ENCODE measurements around the gene CGB7. TPM values are rescaled to one million over a fixed set of nuclear protein-coding genes. Genes with fewer than 3 reads are reported as not detected.

The CGB7 gene
- total and polyA plus RNA-seq, 2 experiments from 2014 or later = 0.32 to 0.97 TPM

- no peak for TF ChIP-seq ZNF462 (CRISPR knock-in tag; IDR thresholded peaks at IDR 0.05)
- TF ChIP-seq CTCF (conservative IDR thresholded peaks at IDR 0.05; ENCODE audit: low read depth in 2 of 2) = no peak
- TF ChIP-seq REST (IDR thresholded peaks at IDR 0.05; ENCODE audit: unreplicated experiment) = no peak
These were observed 52.5 kb downstream of the CGB7 start (continued) for GRCh38 chr19:49004964-49005614.

Small RNA genes lying within 50 kb of the gene (microRNA-seq; reads per million reads assigned to microRNA genes)
- not detected for gene MIR6798

Small RNA genes lying within 50 kb of the gene (small RNA-seq; reads per million reads assigned to genes)
- gene MIR6798 (ENCODE audit: low replicate concordance) = not detected
- gene RN7SL708P (ENCODE audit: low replicate concordance) = not detected

Other genes starting within 250 kb of the CGB7 start
- gene BCAT2, start 246.7 kb downstream of the CGB7 start, total RNA-seq (2014; rRNA removed; shearing (Covaris generic)) = 30.6 and 53.5 TPM in 2 replicates
- 30.4 and 35.8 TPM in 2 replicates for gene BCAT2, start 246.7 kb downstream of the CGB7 start, polyA plus RNA-seq (2016; fragmentation: Nextera tagmentation; extraction: Ambion mirVana)
- 5.0 and 8.4 TPM in 2 replicates for gene HSD17B14, start 221.3 kb downstream of the CGB7 start, total RNA-seq (2014; rRNA removed; shearing (Covaris generic))
- gene HSD17B14, start 221.3 kb downstream of the CGB7 start, polyA plus RNA-seq (2016; fragmentation: Nextera tagmentation; extraction: Ambion mirVana) = 11.6 and 11.7 TPM in 2 replicates
- gene PLEKHA4, start 189.1 kb downstream of the CGB7 start, total RNA-seq (2014; rRNA removed; shearing (Covaris generic)) = 12.3 and 15.1 TPM in 2 replicates
- gene PLEKHA4, start 189.1 kb downstream of the CGB7 start, polyA plus RNA-seq (2016; fragmentation: Nextera tagmentation; extraction: Ambion mirVana) = 10.9 and 12.2 TPM in 2 replicates
- gene PPP1R15A, start 185.3 kb downstream of the CGB7 start, total RNA-seq (2014; rRNA removed; shearing (Covaris generic)) = 14.5 and 15.8 TPM in 2 replicates
- gene PPP1R15A, start 185.3 kb downstream of the CGB7 start, polyA plus RNA-seq (2016; fragmentation: Nextera tagmentation; extraction: Ambion mirVana) = 14.0 and 14.4 TPM in 2 replicates
- 0.12 and 0.42 TPM in 2 replicates for gene TULP2, start 159.0 kb downstream of the CGB7 start, total RNA-seq (2014; rRNA removed; shearing (Covaris generic))
- 1.1 and 1.9 TPM in 2 replicates for gene TULP2, start 159.0 kb downstream of the CGB7 start, polyA plus RNA-seq (2016; fragmentation: Nextera tagmentation; extraction: Ambion mirVana)
- gene NUCB1, start 157.4 kb downstream of the CGB7 start, total RNA-seq (2014; rRNA removed; shearing (Covaris generic)) = 142 and 163 TPM in 2 replicates
- 57.1 and 64.9 TPM in 2 replicates for gene NUCB1, start 157.4 kb downstream of the CGB7 start, polyA plus RNA-seq (2016; fragmentation: Nextera tagmentation; extraction: Ambion mirVana)
- gene DHDH, start 124.0 kb downstream of the CGB7 start, total RNA-seq (2014; rRNA removed; shearing (Covaris generic)) = 0.69 and 0.78 TPM in 2 replicates
- gene DHDH, start 124.0 kb downstream of the CGB7 start, polyA plus RNA-seq (2016; fragmentation: Nextera tagmentation; extraction: Ambion mirVana) = 4.7 and 8.4 TPM in 2 replicates
- gene BAX, start 102.9 kb downstream of the CGB7 start, total RNA-seq (2014; rRNA removed; shearing (Covaris generic)) = 184 and 261 TPM in 2 replicates
- gene BAX, start 102.9 kb downstream of the CGB7 start, polyA plus RNA-seq (2016; fragmentation: Nextera tagmentation; extraction: Ambion mirVana) = 168 and 179 TPM in 2 replicates
- gene FTL, start 92.4 kb downstream of the CGB7 start, total RNA-seq (2014; rRNA removed; shearing (Covaris generic)) = 1,625 and 2,064 TPM in 2 replicates
- 5,278 and 5,436 TPM in 2 replicates for gene FTL, start 92.4 kb downstream of the CGB7 start, polyA plus RNA-seq (2016; fragmentation: Nextera tagmentation; extraction: Ambion mirVana)
- gene GYS1, start 64.4 kb downstream of the CGB7 start, total RNA-seq (2014; rRNA removed; shearing (Covaris generic)) = 23.1 and 28.9 TPM in 2 replicates
- 15.9 and 19.9 TPM in 2 replicates for gene GYS1, start 64.4 kb downstream of the CGB7 start, polyA plus RNA-seq (2016; fragmentation: Nextera tagmentation; extraction: Ambion mirVana)
- gene RUVBL2, start 63.9 kb downstream of the CGB7 start, total RNA-seq (2014; rRNA removed; shearing (Covaris generic)) = 222 and 252 TPM in 2 replicates
- 194 and 196 TPM in 2 replicates for gene RUVBL2, start 63.9 kb downstream of the CGB7 start, polyA plus RNA-seq (2016; fragmentation: Nextera tagmentation; extraction: Ambion mirVana)
- gene LHB, start 40.7 kb downstream of the CGB7 start, total RNA-seq (2014; rRNA removed; shearing (Covaris generic)) = 1.9 TPM in 1 of 2 replicates, not detected in the other
- 0.76 TPM in 1 of 2 replicates, not detected in the other for gene LHB, start 40.7 kb downstream of the CGB7 start, polyA plus RNA-seq (2016; fragmentation: Nextera tagmentation; extraction: Ambion mirVana)
- gene CGB3, start 33.4 kb downstream of the CGB7 start, total RNA-seq (2014; rRNA removed; shearing (Covaris generic)) = not detected in 2 replicates
- gene CGB3, start 33.4 kb downstream of the CGB7 start, polyA plus RNA-seq (2016; fragmentation: Nextera tagmentation; extraction: Ambion mirVana) = not detected in 2 replicates
- not detected in 2 replicates for gene CGB2, start 25.9 kb downstream of the CGB7 start, total RNA-seq (2014; rRNA removed; shearing (Covaris generic))
- 0.57 TPM in 1 of 2 replicates, not detected in the other for gene CGB2, start 25.9 kb downstream of the CGB7 start, polyA plus RNA-seq (2016; fragmentation: Nextera tagmentation; extraction: Ambion mirVana)
- 0.52 TPM in 1 of 2 replicates, not detected in the other for gene CGB1, start 20.9 kb downstream of the CGB7 start, total RNA-seq (2014; rRNA removed; shearing (Covaris generic))
- not detected in 2 replicates for gene CGB1, start 20.9 kb downstream of the CGB7 start, polyA plus RNA-seq (2016; fragmentation: Nextera tagmentation; extraction: Ambion mirVana)
- gene CGB5, start 13.9 kb downstream of the CGB7 start, total RNA-seq (2014; rRNA removed; shearing (Covaris generic)) = not detected in 2 replicates
- gene CGB5, start 13.9 kb downstream of the CGB7 start, polyA plus RNA-seq (2016; fragmentation: Nextera tagmentation; extraction: Ambion mirVana) = not detected in 2 replicates
- not detected in 2 replicates for gene CGB8, start 8.6 kb downstream of the CGB7 start, total RNA-seq (2014; rRNA removed; shearing (Covaris generic))
- not detected in 2 replicates for gene CGB8, start 8.6 kb downstream of the CGB7 start, polyA plus RNA-seq (2016; fragmentation: Nextera tagmentation; extraction: Ambion mirVana)
- 0.39 and 0.94 TPM in 2 replicates for gene NTF4, start 7.1 kb upstream of the CGB7 start, total RNA-seq (2014; rRNA removed; shearing (Covaris generic))
- 2.7 TPM in 2 replicates for gene NTF4, start 7.1 kb upstream of the CGB7 start, polyA plus RNA-seq (2016; fragmentation: Nextera tagmentation; extraction: Ambion mirVana)
- gene KCNA7, start 14.9 kb upstream of the CGB7 start, total RNA-seq (2014; rRNA removed; shearing (Covaris generic)) = not detected in 2 replicates
- 0.08 and 0.14 TPM in 2 replicates for gene KCNA7, start 14.9 kb upstream of the CGB7 start, polyA plus RNA-seq (2016; fragmentation: Nextera tagmentation; extraction: Ambion mirVana)
- 349 and 361 TPM in 2 replicates for gene SNRNP70, start 27.7 kb upstream of the CGB7 start, total RNA-seq (2014; rRNA removed; shearing (Covaris generic))
- 229 and 243 TPM in 2 replicates for gene SNRNP70, start 27.7 kb upstream of the CGB7 start, polyA plus RNA-seq (2016; fragmentation: Nextera tagmentation; extraction: Ambion mirVana)
- 1.2 and 7.8 TPM in 2 replicates for gene LIN7B, start 56.6 kb upstream of the CGB7 start, total RNA-seq (2014; rRNA removed; shearing (Covaris generic))
- gene LIN7B, start 56.6 kb upstream of the CGB7 start, polyA plus RNA-seq (2016; fragmentation: Nextera tagmentation; extraction: Ambion mirVana) = 8.6 and 10.5 TPM in 2 replicates
- gene C19orf73, start 61.4 kb upstream of the CGB7 start, total RNA-seq (2014; rRNA removed; shearing (Covaris generic)) = 2.6 and 8.1 TPM in 2 replicates
- 8.0 and 9.1 TPM in 2 replicates for gene C19orf73, start 61.4 kb upstream of the CGB7 start, polyA plus RNA-seq (2016; fragmentation: Nextera tagmentation; extraction: Ambion mirVana)
- 22.6 and 29.7 TPM in 2 replicates for gene PPFIA3, start 61.8 kb upstream of the CGB7 start, total RNA-seq (2014; rRNA removed; shearing (Covaris generic))
- gene PPFIA3, start 61.8 kb upstream of the CGB7 start, polyA plus RNA-seq (2016; fragmentation: Nextera tagmentation; extraction: Ambion mirVana) = 21.3 and 25.4 TPM in 2 replicates
- gene HRC, start 97.6 kb upstream of the CGB7 start, total RNA-seq (2014; rRNA removed; shearing (Covaris generic)) = 1.4 and 1.9 TPM in 2 replicates
- gene HRC, start 97.6 kb upstream of the CGB7 start, polyA plus RNA-seq (2016; fragmentation: Nextera tagmentation; extraction: Ambion mirVana) = 2.0 and 2.5 TPM in 2 replicates
- gene TRPM4, start 100.0 kb upstream of the CGB7 start, total RNA-seq (2014; rRNA removed; shearing (Covaris generic)) = 11.6 and 16.5 TPM in 2 replicates
- 25.7 and 30.4 TPM in 2 replicates for gene TRPM4, start 100.0 kb upstream of the CGB7 start, polyA plus RNA-seq (2016; fragmentation: Nextera tagmentation; extraction: Ambion mirVana)

Measured in GM23338 (cell line).